Astrocyte of the spinal cord (primary cell): ENCODE results near the gene ZNF593OS.

Experiments used
- DNase-seq: peaks from one replicate; pipeline ENCODE4 v3.0.0; 2011; ENCODE audit warnings: low read depth, low spot score
- H3K4me3 ChIP-seq: 2 replicates; pipeline ENCODE4 v1.5.1; 2011; ENCODE audit warnings: low read depth, mild to moderate bottlenecking, low read length, moderate library complexity
- CTCF ChIP-seq: IDR thresholded peaks from 2 replicates; pipeline ENCODE4 v1.5.1; 2012; ENCODE audit warnings: low read depth, mild to moderate bottlenecking, low read length, inconsistent platforms
- in situ Hi-C: cut with HindIII; loops from 2 replicates; pipeline ENCODE4 v1.10.0; 2017; ENCODE audit warnings: low sequenced_read_pairs

ZNF593OS gene

GRCh38 chr1:26156285-26157038 is 15.2 kb downstream of the ZNF593OS start:
- in situ Hi-C loops: no loop called here
- H3K4me3 ChIP-seq: no peak overlapping the region
- DNase-seq: no peak
- no peak for TF ChIP-seq CTCF

GRCh38 chr1:26155370-26156284 is 16.0 kb downstream of the ZNF593OS start:
- no peak for TF ChIP-seq CTCF
- H3K4me3 ChIP-seq: no peak overlapping the region
- DNase-seq: no peak
- in situ Hi-C loops: no loop called here

GRCh38 chr1:26154750-26155149 is 16.9 kb downstream of the ZNF593OS start:
- in situ Hi-C loops: no loop called here
- DNase-seq: no peak
- H3K4me3 ChIP-seq: no peak overlapping the region
- no peak for TF ChIP-seq CTCF

- no peak for TF ChIP-seq CTCF
- no peak overlapping the region for H3K4me3 ChIP-seq
- in situ Hi-C loops: no loop called here
- no peak for DNase-seq
Observed at GRCh38 chr1:26153966-26154532, 17.6 kb downstream of the ZNF593OS start.

GRCh38 chr1:26148887-26149286 is 22.7 kb downstream of the ZNF593OS start:
- in situ Hi-C loops: no loop called here
- no peak overlapping the region for H3K4me3 ChIP-seq
- no peak for TF ChIP-seq CTCF
- no peak for DNase-seq

GRCh38 chr1:26145960-26146294 is 25.7 kb downstream of the ZNF593OS start:
- no peak for TF ChIP-seq CTCF
- no peak for DNase-seq
- in situ Hi-C loops: no loop called here
- H3K4me3 ChIP-seq: no peak overlapping the region
